CD8-positive, alpha-beta memory T cell (primary cell): ENCODE data around the gene NAALADL2. TPM values are rescaled to one million over a fixed set of nuclear protein-coding genes. Genes with fewer than 3 reads are reported as not detected.

ENCODE experiments used
- CTCF ChIA-PET: fragments of 350-600 bp; sonication (Branson Sonifier 250); formaldehyde crosslinking; loops from one replicate; lab custom pipeline; 2021; ENCODE audit warnings: antibody characterized with exemption; lab: Charles Lee
- POLR2A ChIA-PET: fragments of 350-600 bp; sonication (Branson Sonifier 250); formaldehyde crosslinking; loops from one replicate; lab custom pipeline; 2021; ENCODE audit warnings: antibody characterized with exemption; lab: Charles Lee
- DNase-seq, 5 donors: peaks; one replicate each; pipeline versions ENCODE4 v3.0.0 to v3.0.0-alpha.2; 2020 to 2022; ENCODE audit warnings: mixed read lengths in 1 of 5
- H3K27ac ChIP-seq: one replicate; pipeline ENCODE4 v1.7.0; 2013; ENCODE audit warnings: low read depth, mild to moderate bottlenecking, low read length, moderate library complexity
- H3K27me3 ChIP-seq: 2 replicates; pipeline ENCODE4 v1.7.0; 2013; ENCODE audit warnings: low read length, mild to moderate bottlenecking; ENCODE audit not compliant: insufficient read depth, poor library complexity, severe bottlenecking
- H3K36me3 ChIP-seq: 2 replicates; pipeline ENCODE4 v1.7.0; 2013; ENCODE audit warnings: mild to moderate bottlenecking, low read length, moderate library complexity; ENCODE audit not compliant: insufficient read depth
- H3K4me1 ChIP-seq: 2 replicates; pipeline ENCODE4 v1.7.0; 2013; ENCODE audit warnings: mild to moderate bottlenecking, low read length, moderate library complexity; ENCODE audit not compliant: insufficient read depth
- H3K4me3 ChIP-seq: 2 replicates; pipeline ENCODE4 v1.7.0; 2013; ENCODE audit warnings: mild to moderate bottlenecking, low read length
- H3K9me3 ChIP-seq: 2 replicates; pipeline ENCODE4 v1.7.0; 2013; ENCODE audit warnings: mild to moderate bottlenecking, low read length
- H3K27ac Mint-ChIP-seq, 8 donors: one replicate each; pipeline ENCODE4 v1.8.0; 2020 to 2021; ENCODE audit warnings: mixed read lengths in 8 of 8, mild to moderate bottlenecking in 6 of 8, inconsistent platforms in 3 of 8, moderate library complexity in 3 of 8
- H3K27me3 Mint-ChIP-seq, 2 donors: one replicate each; pipeline ENCODE4 v1.8.0; 2020 to 2021; ENCODE audit warnings: mixed read lengths in 2 of 2, mild to moderate bottlenecking in 1 of 2, moderate library complexity in 1 of 2
- H3K36me3 Mint-ChIP-seq, 3 donors: one replicate each; pipeline ENCODE4 v1.8.0; 2020 to 2021; ENCODE audit warnings: mixed read lengths in 3 of 3, inconsistent platforms in 1 of 3, mild to moderate bottlenecking in 1 of 3
- H3K4me1 Mint-ChIP-seq, 3 donors: one replicate each; pipeline ENCODE4 v1.8.0; 2020 to 2021; ENCODE audit warnings: mixed read lengths in 3 of 3, inconsistent platforms in 1 of 3, mild to moderate bottlenecking in 1 of 3
- H3K4me3 Mint-ChIP-seq, 7 donors: one replicate each; pipeline ENCODE4 v1.8.0; 2020 to 2021; ENCODE audit warnings: mixed read lengths in 7 of 7, mild to moderate bottlenecking in 6 of 7, moderate library complexity in 4 of 7, inconsistent platforms in 2 of 7
- H3K9me3 Mint-ChIP-seq, 5 donors: one replicate each; pipeline ENCODE4 v1.8.0; 2020 to 2022; ENCODE audit warnings: mixed read lengths in 5 of 5, mild to moderate bottlenecking in 3 of 5, moderate library complexity in 2 of 5, inconsistent platforms in 1 of 5
- polyA plus RNA-seq: library from polyadenylated mRNA; unstranded; fragments of 300-500 nt; fragmentation: Illumina TruSeq; gene quantifications from one replicate; pipeline ENCODE4 v1.2.3, GENCODE V29; 2021
- total RNA-seq, 2 experiments: library from RNA; stranded (reverse); gene quantifications; one replicate each; pipeline ENCODE4 v1.2.3, GENCODE V29; 2021

The NAALADL2 gene
- total and polyA plus RNA-seq, 3 experiments from 2014 or later: not detected

DNA sequence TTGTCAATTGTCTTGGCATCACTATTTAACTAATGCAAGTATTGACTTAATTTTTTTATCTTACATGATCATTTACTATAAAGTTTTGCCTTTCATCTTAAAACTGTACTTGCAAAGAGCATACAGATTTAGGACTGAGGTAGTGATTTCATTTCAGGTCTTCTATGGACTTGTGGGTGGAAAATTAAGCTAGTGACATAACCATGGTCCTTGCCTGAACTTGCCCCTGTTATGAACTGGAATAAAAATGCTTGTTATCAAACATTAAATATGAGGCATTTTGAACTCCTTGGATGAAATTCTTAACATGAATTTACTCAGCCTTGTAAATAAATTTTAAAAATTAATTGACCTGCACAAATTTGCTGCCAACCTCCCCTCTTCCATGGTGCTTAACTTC, 712.0 kb downstream of the NAALADL2 start:
- H3K9me3 ChIP-seq: no peaks in the 10 kb centered on the region
- H3K4me1 ChIP-seq: no peaks in the 10 kb centered on the region
- no peak overlapping the region for H3K4me3 ChIP-seq
- no peak overlapping the region for H3K27ac Mint-ChIP-seq
- peaks cover 0 to 15% (median 6%) of the 10 kb centered on the region in 5 donors for H3K9me3 Mint-ChIP-seq
- CTCF ChIA-PET: no interaction called here
- H3K27me3 Mint-ChIP-seq: no peaks in the 10 kb centered on the region
- no peaks in the 10 kb centered on the region for H3K36me3 Mint-ChIP-seq
- DNase-seq: no peak
- no peak overlapping the region for H3K27ac ChIP-seq
- POLR2A ChIA-PET: no interaction called here
- no peaks in the 10 kb centered on the region for H3K36me3 ChIP-seq
- no peaks in the 10 kb centered on the region for H3K4me1 Mint-ChIP-seq
- no peaks in the 10 kb centered on the region for H3K27me3 ChIP-seq
- H3K4me3 Mint-ChIP-seq: no peak overlapping the region

DNA sequence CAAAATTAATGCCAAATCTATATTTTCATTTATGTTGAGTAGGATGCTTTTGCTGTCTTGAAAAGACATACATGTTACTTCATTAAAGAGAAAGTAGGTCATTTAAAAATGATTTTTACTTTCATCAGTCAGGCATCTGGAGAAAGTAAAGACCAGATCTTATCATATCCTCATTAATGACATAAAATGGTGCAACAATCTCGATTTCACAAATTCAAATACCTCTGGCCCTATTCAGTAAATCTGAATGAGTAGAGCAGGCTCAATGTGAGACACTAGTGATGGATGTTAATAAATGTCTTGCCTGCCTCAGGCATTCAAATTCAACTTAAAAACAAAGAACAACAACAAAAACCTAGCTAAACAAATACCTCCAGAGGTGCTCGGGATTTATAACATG, 714.1 kb downstream of the NAALADL2 start:
- Mint-ChIP-seq H3K9me3 (peaks cover 0 to 18% (median 4%) of the 10 kb centered on the region in 5 donors), H3K27me3 (no peaks in the 10 kb centered on the region), H3K4me3 (no peak overlapping the region), H3K27ac (no peak overlapping the region), H3K36me3 (no peaks in the 10 kb centered on the region), H3K4me1 (no peaks in the 10 kb centered on the region)
- no peaks in the 10 kb centered on the region for H3K36me3 ChIP-seq
- CTCF ChIA-PET: interaction anchor here (1.3 kb wide), 1 partner anchor 12 kb away, joined by 3 read pairs; no protein-coding TSS in a partner anchor
- no peak overlapping the region for H3K27ac ChIP-seq
- no peak for DNase-seq
- H3K27me3 ChIP-seq: no peaks in the 10 kb centered on the region
- POLR2A ChIA-PET: no interaction called here
- H3K4me1 ChIP-seq: no peaks in the 10 kb centered on the region
- no peaks in the 10 kb centered on the region for H3K9me3 ChIP-seq
- no peak overlapping the region for H3K4me3 ChIP-seq

DNA sequence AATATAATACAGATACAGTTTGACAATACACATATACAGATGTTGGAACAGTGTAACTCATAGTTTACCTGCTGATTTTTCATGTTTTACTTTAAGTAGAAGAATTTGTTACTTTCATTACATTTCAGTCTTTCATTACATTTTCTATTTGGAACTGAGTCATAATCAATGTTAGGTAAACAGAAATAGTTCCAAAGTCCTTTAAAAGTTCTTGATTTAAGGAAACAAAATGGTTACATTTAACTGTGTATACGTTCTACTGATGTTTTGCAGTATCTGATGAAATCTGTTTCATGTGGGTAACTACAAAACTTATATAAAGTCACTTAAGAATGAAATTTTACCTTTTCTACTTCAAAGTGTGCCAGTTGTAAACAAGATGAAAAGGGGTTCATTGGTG, 721.2 kb downstream of the NAALADL2 start:
- H3K36me3 Mint-ChIP-seq: no peaks in the 10 kb centered on the region
- no peak overlapping the region for H3K4me3 Mint-ChIP-seq
- no peak for DNase-seq
- H3K4me1 ChIP-seq: no peaks in the 10 kb centered on the region
- no peak overlapping the region for H3K27ac ChIP-seq
- H3K36me3 ChIP-seq: no peaks in the 10 kb centered on the region
- no peak overlapping the region for H3K4me3 ChIP-seq
- ChIA-PET POLR2A (no interaction called here), CTCF (no interaction called here)
- H3K27me3 Mint-ChIP-seq: no peaks in the 10 kb centered on the region
- H3K27me3 ChIP-seq: no peaks in the 10 kb centered on the region
- no peaks in the 10 kb centered on the region for H3K4me1 Mint-ChIP-seq
- H3K9me3 ChIP-seq: no peaks in the 10 kb centered on the region
- H3K27ac Mint-ChIP-seq: no peak overlapping the region
- peaks cover 0 to 16% (median 4%) of the 10 kb centered on the region in 5 donors for H3K9me3 Mint-ChIP-seq

DNA sequence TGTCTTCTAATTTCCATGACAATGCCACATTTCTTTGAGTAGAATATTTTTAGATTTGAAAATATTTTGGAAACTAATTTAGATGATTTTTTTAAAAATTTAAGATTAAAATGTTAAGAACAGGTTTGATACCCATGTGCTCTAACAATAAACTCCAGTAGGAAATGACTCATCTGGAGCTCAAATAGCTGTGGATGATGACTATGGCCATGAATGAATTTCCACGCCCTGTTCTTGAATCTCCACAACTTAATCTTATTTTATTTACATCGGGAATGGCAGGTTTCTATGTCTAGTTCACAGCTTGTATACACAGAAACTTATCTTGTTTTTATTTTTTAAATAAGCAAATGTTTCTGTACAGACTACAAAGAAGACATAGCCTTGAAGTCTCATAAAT, 726.8 kb downstream of the NAALADL2 start:
- Mint-ChIP-seq H3K36me3 (no peaks in the 10 kb centered on the region), H3K27me3 (peaks cover 0 to 1% of the 10 kb centered on the region in 2 donors), H3K4me1 (no peaks in the 10 kb centered on the region), H3K9me3 (peaks cover 0 to 11% (median 4%) of the 10 kb centered on the region in 5 donors), H3K27ac (no peak overlapping the region), H3K4me3 (no peak overlapping the region)
- ChIA-PET CTCF (no interaction called here), POLR2A (no interaction called here)
- Histone ChIP-seq H3K36me3 (no peaks in the 10 kb centered on the region), H3K4me3 (no peak overlapping the region), H3K4me1 (no peaks in the 10 kb centered on the region), H3K27ac (no peak overlapping the region), H3K9me3 (no peaks in the 10 kb centered on the region), H3K27me3 (no peaks in the 10 kb centered on the region)
- no peak for DNase-seq

DNA sequence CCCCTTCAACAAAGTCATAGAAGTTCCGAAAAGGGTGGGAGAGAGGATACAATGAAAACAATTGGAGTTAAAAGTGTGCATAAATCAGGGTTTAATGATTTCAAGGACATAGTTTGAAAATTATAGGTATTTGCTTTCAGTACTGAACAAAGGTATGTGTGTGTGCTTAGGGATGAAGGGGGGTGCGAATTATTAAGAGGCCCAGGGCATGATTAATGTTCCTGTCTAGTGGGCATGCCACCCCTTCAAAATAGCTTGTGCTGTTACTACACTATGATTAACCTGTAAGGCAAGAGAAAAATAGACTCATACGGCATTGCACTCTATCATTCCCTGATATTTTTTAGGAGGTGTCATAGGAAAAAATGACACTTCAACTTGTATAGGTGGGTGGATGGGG, 731.6 kb downstream of the NAALADL2 start:
- Mint-ChIP-seq H3K27me3 (peaks cover 0 to 1% of the 10 kb centered on the region in 2 donors), H3K36me3 (no peaks in the 10 kb centered on the region), H3K9me3 (peaks cover 0 to 16% (median 4%) of the 10 kb centered on the region in 5 donors), H3K4me1 (no peaks in the 10 kb centered on the region), H3K4me3 (no peak overlapping the region), H3K27ac (no peak overlapping the region)
- Histone ChIP-seq H3K9me3 (no peaks in the 10 kb centered on the region), H3K27ac (no peak overlapping the region), H3K27me3 (no peaks in the 10 kb centered on the region), H3K4me1 (no peaks in the 10 kb centered on the region), H3K4me3 (no peak overlapping the region), H3K36me3 (no peaks in the 10 kb centered on the region)
- ChIA-PET POLR2A (no interaction called here), CTCF (interaction anchor here (0.6 kb wide), 1 partner anchor 109 kb away, joined by 3 read pairs; no protein-coding TSS in a partner anchor)
- no peak for DNase-seq

DNA sequence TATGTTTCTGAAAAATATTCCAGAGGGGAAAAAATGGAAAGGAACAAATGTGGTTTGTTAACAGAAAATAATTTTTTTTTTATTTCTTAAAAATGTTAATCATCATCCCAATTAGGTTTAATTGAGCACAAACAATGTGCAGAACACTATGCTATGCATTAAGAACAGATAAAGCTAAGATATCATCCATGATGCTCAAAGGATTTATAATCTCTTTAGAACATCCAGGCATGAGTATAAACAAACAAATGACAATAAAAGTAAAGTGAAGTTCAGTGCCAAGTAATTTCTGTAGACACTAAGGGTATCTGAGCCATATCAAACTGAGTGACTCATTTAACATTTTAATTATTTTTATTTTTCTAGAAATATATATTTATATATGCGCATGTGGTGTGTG, 732.2 kb downstream of the NAALADL2 start:
- H3K4me1 ChIP-seq: no peaks in the 10 kb centered on the region
- CTCF ChIA-PET: no interaction called here

DNA sequence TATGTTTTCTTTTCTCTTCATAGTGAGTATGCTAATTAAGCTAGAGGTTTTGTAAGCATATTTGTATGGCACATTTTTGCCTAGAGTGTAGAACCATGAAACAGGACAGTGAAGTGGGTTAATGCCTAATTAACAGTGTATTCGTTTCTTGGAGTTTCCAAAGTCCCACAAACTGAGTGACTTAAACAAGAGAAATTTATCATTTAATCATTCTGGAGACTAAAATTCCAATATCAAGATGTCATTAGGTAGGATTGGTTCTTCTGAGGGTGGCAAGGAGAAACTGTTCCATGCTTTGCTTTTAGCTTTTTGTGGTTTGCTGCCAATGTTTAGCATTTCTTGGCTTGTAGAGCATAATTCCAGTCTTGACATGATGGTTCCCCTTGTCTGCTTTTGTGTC, 734.2 kb downstream of the NAALADL2 start:
- no peak overlapping the region for H3K27ac Mint-ChIP-seq
- Histone ChIP-seq H3K4me3 (no peak overlapping the region), H3K4me1 (no peaks in the 10 kb centered on the region), H3K27me3 (no peaks in the 10 kb centered on the region), H3K9me3 (no peaks in the 10 kb centered on the region), H3K27ac (no peak overlapping the region), H3K36me3 (no peaks in the 10 kb centered on the region)
- no peaks in the 10 kb centered on the region for H3K4me1 Mint-ChIP-seq
- no peaks in the 10 kb centered on the region for H3K36me3 Mint-ChIP-seq
- no peak overlapping the region for H3K4me3 Mint-ChIP-seq
- POLR2A ChIA-PET: no interaction called here
- peaks cover 0 to 22% (median 4%) of the 10 kb centered on the region in 5 donors for H3K9me3 Mint-ChIP-seq
- DNase-seq: no peak
- CTCF ChIA-PET: no interaction called here
- H3K27me3 Mint-ChIP-seq: peaks cover 0 to 1% of the 10 kb centered on the region in 2 donors

More for the DNA sequence above, 732.2 kb downstream of the NAALADL2 start:
- no peak overlapping the region for H3K4me3 Mint-ChIP-seq
- H3K36me3 ChIP-seq: no peaks in the 10 kb centered on the region
- H3K9me3 ChIP-seq: no peaks in the 10 kb centered on the region
- no peak for DNase-seq
- H3K36me3 Mint-ChIP-seq: no peaks in the 10 kb centered on the region
- no peaks in the 10 kb centered on the region for H3K4me1 Mint-ChIP-seq
- no peaks in the 10 kb centered on the region for H3K27me3 ChIP-seq
- H3K27me3 Mint-ChIP-seq: peaks cover 0 to 1% of the 10 kb centered on the region in 2 donors
- POLR2A ChIA-PET: no interaction called here
- no peak overlapping the region for H3K27ac ChIP-seq
- no peak overlapping the region for H3K27ac Mint-ChIP-seq
- H3K4me3 ChIP-seq: no peak overlapping the region
- H3K9me3 Mint-ChIP-seq: peaks cover 0 to 16% (median 4%) of the 10 kb centered on the region in 5 donors

DNA sequence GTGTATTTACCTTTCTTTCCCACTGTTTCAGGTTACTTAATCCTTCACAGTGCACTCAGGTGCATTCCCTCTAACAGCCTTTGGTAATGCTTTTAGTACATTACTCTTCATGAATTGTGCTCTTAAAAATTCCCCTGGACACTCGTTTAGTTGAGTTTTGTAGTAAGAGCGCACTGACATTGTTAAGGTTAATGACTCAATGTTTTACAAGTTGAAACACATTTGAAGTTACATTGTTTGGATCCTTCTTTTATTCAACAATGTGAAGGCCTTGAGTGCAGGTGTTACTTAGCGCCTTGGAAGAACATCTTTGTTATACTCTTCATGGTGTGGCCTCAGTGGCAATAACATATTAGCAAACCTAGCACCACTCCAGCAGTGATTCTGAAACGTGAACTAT, 739.6 kb downstream of the NAALADL2 start:
- H3K4me3 Mint-ChIP-seq: no peak overlapping the region
- H3K36me3 Mint-ChIP-seq: no peaks in the 10 kb centered on the region
- no peak overlapping the region for H3K27ac Mint-ChIP-seq
- H3K27me3 Mint-ChIP-seq: no peaks in the 10 kb centered on the region
- no peaks in the 10 kb centered on the region for H3K36me3 ChIP-seq
- H3K27me3 ChIP-seq: no peaks in the 10 kb centered on the region
- no peak overlapping the region for H3K27ac ChIP-seq
- H3K9me3 ChIP-seq: no peaks in the 10 kb centered on the region
- ChIA-PET POLR2A (no interaction called here), CTCF (no interaction called here)
- no peaks in the 10 kb centered on the region for H3K4me1 Mint-ChIP-seq
- no peak overlapping the region for H3K4me3 ChIP-seq
- H3K4me1 ChIP-seq: no peaks in the 10 kb centered on the region
- peaks cover 0 to 20% (median 7%) of the 10 kb centered on the region in 5 donors for H3K9me3 Mint-ChIP-seq
- no peak for DNase-seq
